Measurements from ENCODE around the gene NDUFV2.

NDUFV2 gene

GRCh38 chr18:9120796-9121195 lies 18.3 kb downstream of the NDUFV2 start:
- no peak for DNase-seq
- in situ Hi-C loops (cut with HindIII; ENCODE audit: low pct_ligation_motif_present, low sequenced_read_pairs): no loop called here
- no peak overlapping the region for H3K27ac ChIP-seq
- H3K4me3 ChIP-seq (ENCODE audit: low read depth, low read length): no peak overlapping the region
- H3K27me3 ChIP-seq (replicated peaks): no peaks in the 10 kb centered on the region
- peaks cover 16% of the 10 kb centered on the region for H3K36me3 ChIP-seq (replicated peaks)
- no peak for TF ChIP-seq CTCF (IDR thresholded peaks at IDR 0.05; ENCODE audit: low read depth, low read length, missing control alignments)

GRCh38 chr18:9123520-9123919 lies 21.0 kb downstream of the NDUFV2 start:
- in situ Hi-C loops (cut with HindIII; ENCODE audit: low pct_ligation_motif_present, low sequenced_read_pairs): no loop called here
- no peak for TF ChIP-seq CTCF (IDR thresholded peaks at IDR 0.05; ENCODE audit: low read depth, low read length, missing control alignments)
- DNase-seq: no peak

GRCh38 chr18:9124824-9125223 lies 22.3 kb downstream of the NDUFV2 start:
- Histone ChIP-seq H3K36me3 (replicated peaks) (peaks cover 28% of the 10 kb centered on the region), H3K4me3 (ENCODE audit: low read depth, low read length) (no peak overlapping the region), H3K27ac (no peak overlapping the region), H3K27me3 (replicated peaks) (no peaks in the 10 kb centered on the region)
- in situ Hi-C loops (cut with HindIII; ENCODE audit: low pct_ligation_motif_present, low sequenced_read_pairs): no loop called here
- no peak for DNase-seq
- no peak for TF ChIP-seq CTCF (IDR thresholded peaks at IDR 0.05; ENCODE audit: low read depth, low read length, missing control alignments)

More at GRCh38 chr18:9123520-9123919, 21.0 kb downstream of the NDUFV2 start:
- Histone ChIP-seq H3K36me3 (replicated peaks) (peaks cover 26% of the 10 kb centered on the region), H3K4me3 (ENCODE audit: low read depth, low read length) (no peak overlapping the region), H3K27me3 (replicated peaks) (no peaks in the 10 kb centered on the region), H3K27ac (no peak overlapping the region)

- Histone ChIP-seq H3K27me3 (replicated peaks) (no peaks in the 10 kb centered on the region), H3K36me3 (replicated peaks) (peaks cover 26% of the 10 kb centered on the region), H3K27ac (no peak overlapping the region), H3K4me3 (ENCODE audit: low read depth, low read length) (no peak overlapping the region)
- no peak for DNase-seq
- no peak for TF ChIP-seq CTCF (IDR thresholded peaks at IDR 0.05; ENCODE audit: low read depth, low read length, missing control alignments)
- in situ Hi-C loops (cut with HindIII; ENCODE audit: low pct_ligation_motif_present, low sequenced_read_pairs): no loop called here
Measured at GRCh38 chr18:9126337-9126736, 23.8 kb downstream of the NDUFV2 start.

- Histone ChIP-seq H3K27ac (no peak overlapping the region), H3K36me3 (replicated peaks) (peaks cover 18% of the 10 kb centered on the region)
- in situ Hi-C loops (cut with HindIII; ENCODE audit: low pct_ligation_motif_present, low sequenced_read_pairs): no loop called here
Measured at GRCh38 chr18:9130195-9130594, 27.7 kb downstream of the NDUFV2 start.

More at GRCh38 chr18:9130195-9130594, 27.7 kb downstream of the NDUFV2 start:
- DNase-seq: no peak
- TF ChIP-seq CTCF (IDR thresholded peaks at IDR 0.05; ENCODE audit: low read depth, low read length, missing control alignments): no peak
- Histone ChIP-seq H3K4me3 (ENCODE audit: low read depth, low read length) (no peak overlapping the region), H3K27me3 (replicated peaks) (no peaks in the 10 kb centered on the region)

All from brain microvascular endothelial cell (primary cell).